B cell (primary cell): ENCODE results near the gene MRPS27. TPM values are rescaled to one million over a fixed set of nuclear protein-coding genes. Genes with fewer than 3 reads are reported as not detected.

Experiments used
- ATAC-seq: fragments of 200-7000 bp; cut with Tn5 transposase; one replicate; pipeline ENCODE4 v1.10.0; 2021; ENCODE audit warnings: low read depth, mild to moderate bottlenecking, moderate number of reproducible peaks, moderate library complexity
- CTCF ChIA-PET: fragments of 350-600 bp; sonication (Branson Sonifier 250); formaldehyde crosslinking; loops from one replicate; lab custom pipeline; 2021; ENCODE audit warnings: antibody characterized with exemption, inconsistent platforms; lab: Charles Lee
- POLR2A ChIA-PET: fragments of 350-600 bp; sonication (Branson Sonifier 250); formaldehyde crosslinking; loops from one replicate; lab custom pipeline; 2021; ENCODE audit warnings: antibody characterized with exemption; lab: Charles Lee
- DNase-seq: peaks from one replicate; pipeline ENCODE4 v3.0.0; 2013
- H2AFZ ChIP-seq: 2 replicates; pipeline ENCODE4 v1.6.1; 2012; ENCODE audit warnings: mild to moderate bottlenecking, low read depth, low read length; ENCODE audit not compliant: insufficient read depth, poor library complexity, severe bottlenecking
- H3K27ac ChIP-seq, 2 donors: 1 replicate in 1 of 2; 2 replicates in 1 of 2; pipeline ENCODE4 v1.5.1; 2012 to 2013; ENCODE audit warnings: low read length in 2 of 2, mild to moderate bottlenecking in 2 of 2, moderate library complexity in 1 of 2
- H3K27me3 ChIP-seq, 4 experiments: fragments of 200-600 bp in 1 of 4; sonication (generic) in 1 of 4; replicated peaks in 1 of 4; 1 replicate in 2 of 4; 2 replicates in 2 of 4; pipeline versions ENCODE4 v1.6.1 to v1.7.0; 2013 to 2016; ENCODE audit warnings: low read length in 3 of 4, mild to moderate bottlenecking in 2 of 4, mixed read lengths in 1 of 4, moderate library complexity in 1 of 4; ENCODE audit not compliant: insufficient read depth in 4 of 4, control insufficient read depth in 3 of 4; ENCODE audit errors: control extremely low read depth in 1 of 4
- H3K36me3 ChIP-seq, 2 experiments: replicated peaks in 1 of 2; 1 replicate in 1 of 2; 2 replicates in 1 of 2; pipeline versions ENCODE4 v1.6.1 to v1.7.1; 2013; ENCODE audit warnings: low read length in 1 of 2; ENCODE audit not compliant: insufficient read depth in 2 of 2, control insufficient read depth in 1 of 2; ENCODE audit errors: control extremely low read depth in 1 of 2, extremely low read depth in 1 of 2
- H3K4me1 ChIP-seq, 2 donors: fragments of 200-600 bp in 1 of 2; sonication (generic) in 1 of 2; 1 replicate in 1 of 2; 2 replicates in 1 of 2; pipeline versions ENCODE4 v1.5.1 to v1.6.1; 2013 to 2017; ENCODE audit warnings: low read length in 2 of 2; ENCODE audit not compliant: control insufficient read depth in 2 of 2, insufficient read depth in 2 of 2
- H3K4me2 ChIP-seq: replicated peaks from 2 replicates; pipeline ENCODE3; 2012; ENCODE audit warnings: mild to moderate bottlenecking, low read depth, low read length; ENCODE audit not compliant: poor library complexity, severe bottlenecking
- H3K4me3 ChIP-seq, 5 experiments: fragments of 200-600 bp in 1 of 5; sonication (generic) in 1 of 5; 1 replicate in 3 of 5; 2 replicates in 2 of 5; pipeline versions ENCODE4 v1.5.1 to v1.7.0; 2011 to 2016; ENCODE audit warnings: low read length in 4 of 5, mild to moderate bottlenecking in 4 of 5, low read depth in 2 of 5, control low read depth in 1 of 5, moderate library complexity in 1 of 5; ENCODE audit not compliant: insufficient read depth in 1 of 5; ENCODE audit errors: control extremely low read depth in 1 of 5, extremely low read depth in 1 of 5
- H3K79me2 ChIP-seq: fragments of 200-600 bp; sonication (generic); one replicate; pipeline ENCODE4 v1.6.0; 2016; ENCODE audit warnings: low read length; ENCODE audit not compliant: control insufficient read depth, insufficient read depth
- H3K9ac ChIP-seq: fragments of 200-600 bp; sonication (generic); 2 replicates; pipeline ENCODE4 v1.6.1; 2017; ENCODE audit warnings: mild to moderate bottlenecking, low read length, moderate library complexity
- H3K9me3 ChIP-seq, 3 donors: one replicate each; pipeline versions ENCODE4 v1.6.1 to v1.7.1; 2013; ENCODE audit warnings: low read length in 2 of 3; ENCODE audit not compliant: control insufficient read depth in 2 of 3, insufficient read depth in 1 of 3; ENCODE audit errors: control extremely low read depth in 1 of 3
- H4K20me1 ChIP-seq: 2 replicates; pipeline ENCODE4 v1.6.0; 2012; ENCODE audit warnings: mild to moderate bottlenecking, low read length; ENCODE audit not compliant: insufficient read depth, control insufficient read depth, poor library complexity, severe bottlenecking
- H3K27ac Mint-ChIP-seq: one replicate; pipeline ENCODE4 v1.8.0; 2021; ENCODE audit warnings: mixed read lengths
- H3K27me3 Mint-ChIP-seq: one replicate; pipeline ENCODE4 v1.8.0; 2021; ENCODE audit warnings: mixed read lengths
- H3K4me1 Mint-ChIP-seq: one replicate; pipeline ENCODE4 v1.8.0; 2021; ENCODE audit warnings: mixed read lengths
- H3K4me3 Mint-ChIP-seq: one replicate; pipeline ENCODE4 v1.8.0; 2021; ENCODE audit warnings: mixed read lengths
- H3K9me3 Mint-ChIP-seq: one replicate; pipeline ENCODE4 v1.8.0; 2022; ENCODE audit warnings: mixed read lengths; ENCODE audit not compliant: insufficient read depth
- CTCF ChIP-seq: fragments of 200-600 bp; IDR thresholded peaks from one replicate; pipeline ENCODE4 v1.8.0; 2022; ENCODE audit warnings: antibody characterized with exemption, mild to moderate bottlenecking
- EZH2 ChIP-seq: IDR thresholded peaks from 2 replicates; pipeline ENCODE4 v1.6.1; 2012; ENCODE audit warnings: borderline replicate concordance, low read depth, mild to moderate bottlenecking, moderate library complexity, low read length; ENCODE audit not compliant: insufficient read depth, poor library complexity, severe bottlenecking
- WGBS: methylation state at CpG from one replicate; pipeline ENCODE4 v1.1.5; 2013; ENCODE audit warnings: missing lambda C conversion rate; ENCODE audit not compliant: insufficient coverage; 5-methylcytosine and 5-hydroxymethylcytosine counted together
- intact Hi-C: fragments of 100-400 bp; cut with micrococcal nuclease; formaldehyde crosslinking; loops from one replicate; pipeline ENCODE4 v1.10.0; 2022
- polyA plus RNA-seq: library from polyadenylated mRNA; depleted of rRNA; stranded (reverse); fragments of >200 nt; gene quantifications from 2 replicates; pipeline ENCODE4 v1.2.3, GENCODE V29; 2012
- small RNA-seq: library from RNA; depleted of rRNA; stranded (forward); fragments of <200 nt; gene quantifications from one replicate; pipeline ENCODE3, GENCODE V24; 2012; ENCODE audit warnings: low replicate concordance, low read depth; ENCODE audit not compliant: insufficient read length
- total RNA-seq, 2 donors: library from RNA; stranded (reverse); fragments of 120-200 nt in 1 of 2; gene quantifications; 1 replicate in 1 of 2; 2 replicates in 1 of 2; pipeline versions ENCODE4 v1.2.3 to v1.2.4, GENCODE V29; 2013 to 2022

Gene MRPS27
- total and polyA plus RNA-seq, 2 donors (not counting 1 experiment from before 2014, with no cell fraction given) = 33.4 to 58.3 TPM

DNA sequence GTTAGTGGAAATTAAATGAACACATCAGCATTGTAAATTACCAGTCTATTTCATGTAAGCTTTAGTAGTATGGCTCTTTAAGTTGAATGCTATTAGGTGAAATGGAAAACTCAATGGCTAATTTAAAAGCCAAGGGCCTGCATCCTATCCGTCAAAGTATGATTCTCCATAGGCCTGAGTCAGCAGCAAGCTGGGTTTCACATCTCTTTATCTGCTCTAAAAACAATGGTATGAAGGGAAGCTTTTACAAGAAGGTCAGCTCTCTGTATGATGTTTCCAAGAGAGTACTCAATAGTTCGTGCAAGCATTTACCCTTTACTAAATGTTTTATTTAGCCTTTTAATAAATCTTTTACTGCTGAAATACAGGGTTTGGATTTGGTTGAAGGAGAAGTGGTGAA lies 149.9 kb downstream of the MRPS27 start:
- WGBS = 100% methylated on average over 1 of the region's 2 CpGs
- CTCF ChIA-PET = no interaction called here
- Histone ChIP-seq H3K4me1 (no peaks in the 10 kb centered on the region), H3K36me3 (no peaks in the 10 kb centered on the region), H3K79me2 (no peaks in the 10 kb centered on the region), H3K9ac (no peak overlapping the region), H3K4me3 (no peak overlapping the region), H3K27me3 (peaks cover 0 to 3% (median 3%) of the 10 kb centered on the region in 4 experiments), H3K9me3 (no peaks in the 10 kb centered on the region), H2AFZ (no peak overlapping the region), H3K27ac (no peak overlapping the region), H4K20me1 (no peaks in the 10 kb centered on the region), H3K4me2 (no peak overlapping the region)
- intact Hi-C loops = no loop called here
- TF ChIP-seq EZH2 (no peak), CTCF (no peak)
- POLR2A ChIA-PET = no interaction called here
- Mint-ChIP-seq H3K27me3 (peaks cover 34% of the 10 kb centered on the region), H3K9me3 (no peaks in the 10 kb centered on the region), H3K27ac (no peak overlapping the region), H3K4me1 (peaks cover 4% of the 10 kb centered on the region), H3K4me3 (no peak overlapping the region)
- no peak for ATAC-seq
- DNase-seq = no peak

Small RNA genes within 50 kb of the gene (small RNA-seq; reads per million reads assigned to genes)
- gene MIR4803 (not detected), gene RN7SL153P (not detected)

Other genes with a start within 250 kb of the MRPS27 start
- gene MAP1B, start 212.8 kb downstream of the MRPS27 start, total RNA-seq = 0.07 and 0.15 TPM in 2 replicates
- not detected in 2 replicates for gene MAP1B, start 212.8 kb downstream of the MRPS27 start, polyA plus RNA-seq
- gene PTCD2, start 133 bp upstream of the MRPS27 start, total RNA-seq = 10.1 and 10.5 TPM in 2 replicates
- 3.3 and 3.7 TPM in 2 replicates for gene PTCD2, start 133 bp upstream of the MRPS27 start, polyA plus RNA-seq
- not detected in 2 replicates for gene ZNF366, start 187.2 kb upstream of the MRPS27 start, total RNA-seq
- gene ZNF366, start 187.2 kb upstream of the MRPS27 start, polyA plus RNA-seq = 0.03 TPM in 1 of 2 replicates, not detected in the other